GM18520 (cell line): Measurements from ENCODE around the gene CXCR4.
"Not testable (repeated sequence)": the region's sequence is repeated elsewhere in the genome, so short reads cannot be mapped to it uniquely, and the experiment has no call there.

Experiments
- ATAC-seq: cut with Tn5 transposase; IDR thresholded peaks from one replicate; pipeline ENCODE4 v1.9.1; 2021; ENCODE audit not compliant: unreplicated experiment

The CXCR4 gene

DNA sequence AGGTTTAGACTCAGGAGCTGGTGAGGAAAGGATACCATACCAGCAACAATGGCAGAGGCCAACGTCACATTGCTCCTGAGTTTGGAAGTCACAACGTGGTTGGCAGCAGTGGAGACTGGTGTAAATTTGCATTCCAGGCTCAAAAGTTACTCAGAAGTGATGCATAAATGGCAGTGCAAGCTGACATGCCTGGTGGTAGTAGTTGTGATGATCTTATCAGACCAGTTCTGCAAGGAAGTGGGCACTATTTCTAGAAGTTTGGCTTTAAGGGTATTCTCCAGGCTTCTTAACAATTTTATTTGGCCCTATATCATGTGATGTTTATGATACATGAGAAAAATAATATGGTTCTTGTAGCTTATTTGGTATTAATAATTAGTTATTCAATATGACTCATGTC is 37.8 kb downstream of the CXCR4 start:
- no peak for ATAC-seq

DNA sequence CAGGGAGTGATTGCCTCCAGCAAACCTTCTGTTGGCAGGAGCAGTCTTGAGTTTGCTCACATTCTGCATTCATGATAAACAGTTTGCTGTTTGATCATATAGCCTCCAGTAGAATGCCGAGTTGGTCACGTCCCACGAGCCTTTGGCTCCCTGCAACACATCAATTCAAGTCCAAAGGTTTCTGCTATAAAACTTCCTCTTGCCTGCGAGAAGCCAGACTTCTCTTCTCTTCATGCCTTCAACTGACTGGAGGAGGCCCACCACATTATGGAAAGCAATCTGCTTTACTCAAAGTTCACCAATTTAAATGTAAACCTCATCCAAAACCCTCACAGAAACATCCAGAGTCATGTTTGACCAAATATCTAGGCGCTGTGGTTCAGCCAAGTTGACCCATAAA is 40.8 kb downstream of the CXCR4 start:
- no peak for ATAC-seq

DNA sequence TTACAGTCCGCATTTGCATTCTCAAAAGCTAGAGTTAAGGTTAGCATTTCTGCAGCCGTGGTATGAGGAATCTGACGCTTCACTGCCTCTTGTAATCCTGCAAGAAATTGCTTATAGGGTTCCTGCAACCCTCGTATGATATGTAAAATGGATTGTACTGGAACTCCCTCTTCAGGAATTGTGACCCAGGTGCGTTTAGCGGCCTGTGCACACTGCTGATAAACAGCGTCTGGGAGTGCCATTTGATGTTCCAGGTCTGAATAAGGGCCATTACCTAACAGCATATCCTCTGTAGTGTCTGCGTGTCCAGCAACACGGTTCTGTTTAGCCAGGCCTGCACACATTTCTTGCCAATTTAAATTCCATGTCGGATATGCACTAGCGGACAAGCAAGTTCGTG is 42.5 kb downstream of the CXCR4 start:
- ATAC-seq = no peak

DNA sequence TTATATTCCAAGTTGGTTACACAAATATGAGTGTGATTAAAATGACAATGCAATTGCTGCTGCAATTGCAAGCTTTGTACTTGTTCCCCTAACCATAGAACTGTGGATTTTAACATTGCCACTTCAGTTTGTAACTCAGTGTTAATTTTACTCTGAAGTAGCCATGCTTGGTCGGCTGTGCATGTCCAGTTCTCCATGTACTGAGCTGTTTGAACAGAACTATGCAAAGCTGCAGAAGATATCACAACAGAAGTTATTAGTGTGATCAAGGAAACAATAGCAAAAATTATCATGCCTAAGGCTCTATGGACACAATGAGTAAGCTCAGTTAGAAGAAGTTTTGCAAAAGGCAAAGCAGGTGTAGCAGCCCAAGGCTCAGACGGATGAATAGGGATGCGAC is 45.3 kb downstream of the CXCR4 start:
- ATAC-seq = no peak

DNA sequence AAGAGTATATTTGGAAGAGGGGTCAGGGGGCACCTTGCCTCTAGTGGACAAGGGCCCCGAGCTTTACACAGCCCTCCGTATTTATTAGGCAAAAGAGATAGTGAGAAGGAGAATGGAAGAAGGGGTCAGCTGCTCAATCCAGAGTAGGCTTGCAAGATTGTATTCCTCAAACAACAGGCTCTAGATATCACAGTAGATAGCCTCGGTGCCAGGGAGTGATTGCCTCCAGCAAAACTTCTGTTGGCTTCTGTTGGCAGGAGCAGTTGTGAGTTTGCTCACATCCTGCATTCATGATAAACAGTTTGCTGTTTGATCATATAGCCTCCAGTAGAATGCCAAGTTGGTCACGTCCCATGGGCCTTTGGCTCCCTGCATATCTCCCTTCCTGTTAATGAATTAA is 46.1 kb downstream of the CXCR4 start:
- not testable (repeated sequence) for ATAC-seq

DNA sequence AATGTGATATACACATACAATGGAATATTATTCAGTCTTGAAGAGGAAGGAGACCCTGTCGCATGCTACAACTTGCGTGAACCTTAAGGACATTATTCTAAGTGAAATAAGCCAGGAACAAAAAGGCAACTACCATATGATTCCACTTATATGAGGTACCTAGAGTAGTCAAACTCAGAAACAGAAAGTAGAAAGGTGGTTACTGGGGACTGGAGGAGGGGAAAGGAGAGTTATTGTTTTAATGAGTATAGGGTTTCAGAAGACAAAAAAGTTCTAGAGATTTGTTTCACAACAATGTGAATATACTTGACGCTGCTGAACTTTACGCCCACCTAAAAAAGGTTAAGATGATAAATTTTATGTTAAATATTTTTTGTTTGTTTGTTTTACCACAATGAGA is 47.0 kb downstream of the CXCR4 start:
- ATAC-seq = no peak

DNA sequence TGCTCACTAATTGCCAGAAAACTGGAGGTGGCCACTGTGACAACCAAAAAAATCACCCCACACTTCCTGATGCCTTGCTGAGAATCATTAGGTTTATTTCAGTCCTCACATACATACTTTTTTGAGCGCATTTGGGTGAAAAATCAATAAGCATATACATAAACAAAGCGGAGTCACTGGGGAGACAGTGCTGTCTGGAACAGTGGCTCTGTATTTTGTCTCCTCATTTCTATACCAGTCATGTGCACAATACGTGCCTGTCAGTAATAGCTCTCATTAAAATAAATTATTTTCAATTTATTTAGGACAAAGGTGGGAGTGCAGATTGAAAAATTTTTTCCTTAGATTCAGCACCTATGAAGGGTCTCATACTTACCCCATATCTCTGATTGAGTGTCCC is 48.2 kb downstream of the CXCR4 start:
- no peak for ATAC-seq

DNA sequence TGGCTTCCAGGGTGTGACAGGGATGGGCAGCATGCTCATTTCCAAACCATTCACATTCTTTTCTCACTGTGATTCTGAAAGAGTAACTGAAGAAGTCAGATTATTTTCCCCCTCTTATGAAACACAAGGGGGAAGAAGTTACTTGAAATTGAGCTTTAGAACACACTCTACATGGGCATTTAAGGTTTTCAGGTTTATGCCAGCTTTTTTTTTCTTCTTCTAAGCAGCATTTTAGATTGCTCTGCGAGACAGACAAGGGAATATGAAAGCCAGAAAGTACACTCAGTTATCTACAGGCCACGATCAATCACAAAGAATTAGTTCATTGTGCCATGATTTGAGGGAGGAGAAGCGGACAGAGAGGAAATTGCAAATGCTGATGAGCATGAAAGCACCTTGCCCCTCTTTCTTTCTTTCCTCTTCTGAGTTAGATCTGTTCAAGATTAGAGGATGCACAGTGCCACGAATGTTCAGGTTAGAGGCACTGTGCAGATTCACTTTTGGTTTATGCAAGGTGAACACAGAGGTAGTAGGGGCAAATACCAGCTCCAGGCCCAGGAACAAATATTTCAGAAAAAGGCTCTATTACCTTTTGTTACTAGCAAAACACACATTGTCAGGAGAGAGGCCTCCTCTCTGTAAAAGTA is 49.2 kb downstream of the CXCR4 start:
- no peak for ATAC-seq

DNA sequence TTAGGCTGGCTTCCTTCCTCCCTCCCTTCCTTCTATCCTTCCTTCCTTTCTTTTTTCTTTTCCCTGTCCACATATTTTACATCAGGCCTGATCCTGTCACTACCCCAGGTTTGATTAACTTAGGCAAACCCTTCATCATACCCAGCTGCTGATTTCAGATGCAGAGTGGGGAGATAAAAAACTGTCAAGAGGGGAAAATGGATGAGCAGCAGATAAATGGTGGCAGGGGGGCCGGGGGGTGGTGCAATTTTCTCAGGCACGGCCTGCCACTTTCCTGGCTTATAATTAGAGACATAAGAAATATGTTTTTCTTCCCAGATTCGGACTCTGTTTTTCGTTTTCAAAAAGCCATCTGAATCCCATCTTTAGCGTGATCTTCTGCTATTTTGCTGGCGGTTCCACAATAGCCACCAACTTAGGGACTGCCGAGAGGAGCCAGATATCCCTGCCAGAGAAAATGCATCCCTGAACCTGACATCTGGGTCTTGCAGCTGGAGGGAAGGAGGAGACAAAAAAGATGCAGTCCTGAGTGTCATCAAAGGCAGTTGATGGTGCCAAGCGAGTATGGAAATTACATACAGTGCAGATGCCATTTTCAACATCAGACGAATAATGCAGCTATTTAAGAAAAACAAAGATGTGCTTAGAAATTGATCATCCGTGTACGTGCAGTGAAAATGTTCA is 49.9 kb downstream of the CXCR4 start:
- no peak for ATAC-seq

DNA sequence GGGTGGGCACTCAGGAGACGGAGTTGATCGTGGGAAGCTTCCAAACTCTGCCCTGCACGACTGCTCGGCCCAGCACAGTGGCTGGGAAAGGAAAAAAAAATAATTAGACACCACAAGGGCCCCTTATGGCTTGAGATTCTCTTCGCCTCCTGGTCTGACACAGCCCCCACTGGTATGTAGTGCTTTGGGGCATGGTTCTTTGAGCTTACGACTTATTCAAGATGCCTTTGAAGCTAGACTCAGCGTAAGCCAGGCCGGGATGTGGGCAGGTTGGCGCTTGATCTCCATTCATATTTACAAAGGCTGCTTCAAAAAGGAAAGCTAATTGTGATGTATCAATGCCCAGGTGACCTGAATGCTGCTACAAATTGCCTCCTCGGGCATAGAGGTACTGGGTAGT is 50.5 kb downstream of the CXCR4 start:
- ATAC-seq = no peak

DNA sequence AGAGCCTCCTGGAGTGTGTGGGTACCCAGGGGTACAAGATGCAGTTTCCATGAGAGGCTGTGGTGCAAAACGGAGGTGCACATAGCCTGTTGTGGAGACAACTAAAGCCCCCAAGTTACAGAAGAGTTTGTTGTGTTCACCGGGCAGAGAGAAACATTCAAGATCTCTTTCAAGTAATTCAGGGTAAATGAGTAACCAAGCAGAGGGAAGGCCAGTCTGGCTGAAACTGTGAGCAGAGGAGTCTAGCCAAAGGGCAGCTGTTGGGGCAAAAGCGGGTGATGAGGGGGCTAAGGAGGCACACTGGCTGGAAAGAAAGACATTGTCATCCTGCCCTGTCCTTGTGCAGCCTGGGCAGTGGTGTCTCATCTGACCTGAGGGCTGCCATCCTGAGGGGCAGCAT is 52.0 kb downstream of the CXCR4 start:
- no peak for ATAC-seq

DNA sequence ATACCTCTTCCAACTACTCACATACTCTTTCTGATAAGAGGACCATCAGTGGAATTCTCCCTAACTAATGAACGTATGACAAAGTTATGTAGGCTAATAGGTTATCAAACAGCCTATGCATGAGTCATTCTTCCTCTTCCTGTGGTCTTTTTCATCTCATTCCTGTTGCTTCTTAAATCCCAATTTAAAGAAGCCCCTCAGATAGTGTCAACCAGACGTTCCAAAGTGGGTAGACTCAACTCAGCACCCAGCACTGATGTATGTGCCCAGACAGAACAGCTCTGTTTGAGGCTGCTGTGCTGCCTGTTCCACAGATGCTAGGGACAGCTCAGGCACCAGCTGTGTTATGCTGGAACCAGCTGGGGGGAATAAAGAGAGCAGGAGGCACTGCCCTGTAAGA is 52.6 kb downstream of the CXCR4 start:
- ATAC-seq = no peak
